Endothelial cell of umbilical vein (primary cell): ENCODE results near the gene WDTC1. TPM values are rescaled to one million over a fixed set of nuclear protein-coding genes. Genes with fewer than 3 reads are reported as not detected.

Experiments
- BruUV-seq: library from RNA; stranded (reverse); fragments of 400-500 nt; replicated peaks from 2 replicates; lab custom pipeline; 2021; lab: Mats Ljungman, UMichigan
- CTCF ChIA-PET: fragments of 300-600, 350-600 bp; sonication (Branson Sonifier 250); formaldehyde crosslinking; loops from one replicate; lab custom pipeline; 2021; ENCODE audit warnings: antibody characterized with exemption, inconsistent platforms; lab: Charles Lee
- POLR2A ChIA-PET: fragments of 300-600, 350-600 bp; sonication (Branson Sonifier 250); formaldehyde crosslinking; loops from one replicate; lab custom pipeline; 2021; ENCODE audit warnings: antibody characterized with exemption, inconsistent platforms; lab: Charles Lee
- DNase-seq: peaks from one replicate; pipeline ENCODE4 v3.0.0-alpha.2; 2011; ENCODE audit warnings: low read depth, low spot score
- FAIRE-seq: peaks from 2 replicates; lab custom pipeline; 2011; peaks lifted over from hg19 to GRCh38; lab: Jason Lieb, UNC
- H2AFZ ChIP-seq: 2 replicates; pipeline ENCODE4 v1.6.0; 2012; ENCODE audit warnings: low read depth, low read length, control low read depth, inconsistent platforms
- H3K27ac ChIP-seq: 2 replicates; pipeline ENCODE4 v1.5.1; 2011; ENCODE audit warnings: low read depth, mild to moderate bottlenecking, control low read depth, low read length, moderate library complexity; ENCODE audit not compliant: insufficient read depth
- H3K27me3 ChIP-seq, 2 experiments: 2 replicates each; pipeline versions ENCODE4 v1.6.0 to v1.6.1; 2011; ENCODE audit warnings: low read length in 2 of 2, mixed read lengths in 1 of 2; ENCODE audit not compliant: control insufficient read depth in 2 of 2, insufficient read depth in 2 of 2
- H3K36me3 ChIP-seq, 2 experiments: 2 replicates in 1 of 2; 3 replicates in 1 of 2; pipeline ENCODE4 v1.5.1; 2011; ENCODE audit warnings: low read length in 2 of 2, mild to moderate bottlenecking in 1 of 2, moderate library complexity in 1 of 2; ENCODE audit not compliant: control insufficient read depth in 2 of 2, insufficient read depth in 2 of 2; ENCODE audit errors: extremely low read depth in 1 of 2
- H3K4me1 ChIP-seq: 3 replicates; pipeline ENCODE4 v1.5.1; 2011; ENCODE audit warnings: mild to moderate bottlenecking, low read length; ENCODE audit not compliant: control insufficient read depth, insufficient read depth; ENCODE audit errors: extremely low read depth
- H3K4me2 ChIP-seq: 2 replicates; pipeline ENCODE4 v1.6.1; 2011; ENCODE audit warnings: low read length, control low read depth, mixed read lengths; ENCODE audit not compliant: insufficient read depth
- H3K4me3 ChIP-seq, 3 experiments: fragments of 200-600 bp in 1 of 3; sonication (generic), shearing (Covaris generic) in 1 of 3; replicated peaks in 1 of 3; 2 replicates each; pipeline ENCODE4 v1.5.1; 2011 to 2016; ENCODE audit warnings: control low read depth in 3 of 3, low read length in 3 of 3, mild to moderate bottlenecking in 2 of 3, inconsistent platforms in 1 of 3, low read depth in 1 of 3, moderate library complexity in 1 of 3; ENCODE audit not compliant: insufficient read depth in 1 of 3
- H3K79me2 ChIP-seq: 2 replicates; pipeline ENCODE4 v1.6.0; 2012; ENCODE audit warnings: low read length, inconsistent platforms; ENCODE audit not compliant: control insufficient read depth, insufficient read depth
- H3K9ac ChIP-seq: replicated peaks from 2 replicates; pipeline ENCODE3; 2011; ENCODE audit warnings: low read length, control low read depth; ENCODE audit not compliant: insufficient read depth; ENCODE audit errors: extremely low read depth
- H3K9me1 ChIP-seq: replicated peaks from 3 replicates; pipeline ENCODE4 v1.6.0; 2011; ENCODE audit warnings: mild to moderate bottlenecking, low read length; ENCODE audit not compliant: control insufficient read depth, insufficient read depth; ENCODE audit errors: extremely low read depth
- H3K9me3 ChIP-seq: replicated peaks from 2 replicates; pipeline ENCODE4 v1.5.1; 2012; ENCODE audit warnings: low read length, inconsistent platforms; ENCODE audit not compliant: control insufficient read depth, insufficient read depth
- H4K20me1 ChIP-seq: replicated peaks from 2 replicates; pipeline ENCODE3; 2011; ENCODE audit warnings: mild to moderate bottlenecking, low read length; ENCODE audit not compliant: control insufficient read depth, insufficient read depth; ENCODE audit errors: extremely low read depth
- EZH2 ChIP-seq: IDR thresholded peaks from 2 replicates; pipeline ENCODE4 v1.6.1; 2012; ENCODE audit warnings: borderline replicate concordance, low read depth, mild to moderate bottlenecking, moderate library complexity, low read length, inconsistent platforms; ENCODE audit not compliant: severe bottlenecking
- FOS ChIP-seq: IDR thresholded peaks from 2 replicates; pipeline ENCODE4 v1.6.1; 2011; ENCODE audit warnings: mild to moderate bottlenecking, low read length, moderate library complexity, borderline replicate concordance; ENCODE audit not compliant: insufficient read depth
- GATA2 ChIP-seq: IDR thresholded peaks from 2 replicates; pipeline ENCODE4 v1.7.0; 2011; ENCODE audit warnings: low read depth, mild to moderate bottlenecking, moderate library complexity, mixed read lengths, low read length; ENCODE audit not compliant: insufficient read length, insufficient read depth
- JUN ChIP-seq: IDR thresholded peaks from 2 replicates; pipeline ENCODE4 v1.6.1; 2011; ENCODE audit warnings: borderline replicate concordance, low read depth; ENCODE audit not compliant: insufficient read length, insufficient read depth
- MYC ChIP-seq: IDR thresholded peaks from one replicate; pipeline ENCODE4 v1.6.1; 2011; ENCODE audit warnings: mild to moderate bottlenecking, low read depth, low read length
- POLR2A ChIP-seq: IDR thresholded peaks from 2 replicates; pipeline ENCODE4 v1.6.1; 2012; ENCODE audit warnings: low read depth, mild to moderate bottlenecking, control low read depth, low read length
- POLR2AphosphoS5 ChIP-seq: IDR thresholded peaks from 2 replicates; pipeline ENCODE4 v1.6.1; 2012; ENCODE audit warnings: low read depth, mild to moderate bottlenecking, control low read depth, low read length, moderate library complexity; ENCODE audit not compliant: insufficient read depth
- dilution Hi-C: fragments of 300-500 bp; cut with MboI; formaldehyde crosslinking; loops from one replicate; pipeline ENCODE4 v1.15.0; 2019; ENCODE audit warnings: low sequenced_read_pairs; ENCODE audit not compliant: extremely low pct_ligation_motif_present
- intact Hi-C: fragments of 100-400 bp; cut with micrococcal nuclease; formaldehyde crosslinking; loops from one replicate; pipeline ENCODE4 v1.10.0; 2022
- polyA plus RNA-seq, 4 experiments: library from polyadenylated mRNA; depleted of rRNA in 3 of 4; stranded (reverse) in 3 of 4; unstranded in 1 of 4; fragments of >200 nt; gene quantifications; 2 replicates each; pipeline versions ENCODE4 v1.2.1 to v1.2.3, GENCODE V29; 2011 to 2012; ENCODE audit warnings: missing spikeins in 1 of 4
- total RNA-seq: library from RNA; stranded (reverse); gene quantifications from 2 replicates; pipeline ENCODE4 v1.2.3, GENCODE V29; 2021
- TF ChIP-seq, protein P1 (sequence below), 2 donors: IDR thresholded peaks; 1 replicate in 1 of 2; 2 replicates in 1 of 2; pipeline ENCODE4 v1.5.1; 2011; ENCODE audit warnings: low read length in 2 of 2, mild to moderate bottlenecking in 2 of 2, moderate library complexity in 2 of 2, control low read depth in 1 of 2, inconsistent platforms in 1 of 2, low read depth in 1 of 2; ENCODE audit not compliant: insufficient read depth in 1 of 2; ENCODE audit errors: extremely low read depth in 1 of 2

The WDTC1 gene
- total and polyA plus RNA-seq, 2 donors (not counting 3 experiments of a cell fraction or from before 2014, with no cell fraction given): 15.4 to 27.6 TPM

DNA sequence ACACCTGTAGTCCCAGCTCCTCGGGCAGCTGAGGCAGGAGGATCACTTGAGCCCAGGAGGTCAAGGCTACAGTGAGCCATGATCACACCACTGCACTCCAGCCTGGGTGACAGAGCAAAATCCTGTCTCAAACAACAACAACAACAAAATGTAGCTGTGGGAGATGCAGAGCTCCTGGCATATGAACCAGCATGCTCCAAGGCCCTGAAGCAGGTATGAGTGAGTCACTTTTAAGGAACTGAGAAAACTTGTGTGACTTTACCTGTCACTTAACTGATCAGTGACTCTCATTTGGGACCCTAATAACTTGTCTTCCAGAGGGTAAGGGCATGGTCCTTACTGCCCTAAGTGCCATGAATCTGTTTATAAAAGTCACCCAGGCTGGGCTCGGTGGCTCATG, 68.2 kb downstream of the WDTC1 start:
- dilution Hi-C loops (no loop called here), intact Hi-C loops (loop anchor here (5.0 kb wide), 1 partner anchor 360 kb away; no protein-coding TSS in a partner anchor)
- BruUV-seq: no TSS peak
- no peak for DNase-seq
- no peak for TF ChIP-seq MYC
- TF ChIP-seq, protein P1, sequence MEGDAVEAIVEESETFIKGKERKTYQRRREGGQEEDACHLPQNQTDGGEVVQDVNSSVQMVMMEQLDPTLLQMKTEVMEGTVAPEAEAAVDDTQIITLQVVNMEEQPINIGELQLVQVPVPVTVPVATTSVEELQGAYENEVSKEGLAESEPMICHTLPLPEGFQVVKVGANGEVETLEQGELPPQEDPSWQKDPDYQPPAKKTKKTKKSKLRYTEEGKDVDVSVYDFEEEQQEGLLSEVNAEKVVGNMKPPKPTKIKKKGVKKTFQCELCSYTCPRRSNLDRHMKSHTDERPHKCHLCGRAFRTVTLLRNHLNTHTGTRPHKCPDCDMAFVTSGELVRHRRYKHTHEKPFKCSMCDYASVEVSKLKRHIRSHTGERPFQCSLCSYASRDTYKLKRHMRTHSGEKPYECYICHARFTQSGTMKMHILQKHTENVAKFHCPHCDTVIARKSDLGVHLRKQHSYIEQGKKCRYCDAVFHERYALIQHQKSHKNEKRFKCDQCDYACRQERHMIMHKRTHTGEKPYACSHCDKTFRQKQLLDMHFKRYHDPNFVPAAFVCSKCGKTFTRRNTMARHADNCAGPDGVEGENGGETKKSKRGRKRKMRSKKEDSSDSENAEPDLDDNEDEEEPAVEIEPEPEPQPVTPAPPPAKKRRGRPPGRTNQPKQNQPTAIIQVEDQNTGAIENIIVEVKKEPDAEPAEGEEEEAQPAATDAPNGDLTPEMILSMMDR (IDR thresholded peaks at IDR 0.05; ENCODE audit: extremely low read depth in 1 of 2, insufficient read depth in 1 of 2, low read depth in 1 of 2, low read length in 2 of 2): no peak
- TF ChIP-seq JUN: no peak
- no peak for TF ChIP-seq EZH2
- no peak for TF ChIP-seq GATA2
- no peak for TF ChIP-seq POLR2AphosphoS5
- TF ChIP-seq POLR2A: no peak
- no peak for TF ChIP-seq FOS
- H3K27me3 ChIP-seq: no peaks in the 10 kb centered on the region
- no peaks in the 10 kb centered on the region for H3K9me1 ChIP-seq
- no peak overlapping the region for H3K4me2 ChIP-seq
- no peak overlapping the region for H2AFZ ChIP-seq
- no peak overlapping the region for H3K27ac ChIP-seq
- H3K79me2 ChIP-seq: no peaks in the 10 kb centered on the region
- no peaks in the 10 kb centered on the region for H3K4me1 ChIP-seq
- CTCF ChIA-PET: interaction anchor here (0.8 to 10.9 kb wide), 9 partner anchors 10 to 304 kb away, joined by 3 to 275 read pairs (median 4); partner anchors contain the start of gene GPR3
- H4K20me1 ChIP-seq: no peaks in the 10 kb centered on the region
- FAIRE-seq: no peak
- no peak overlapping the region for H3K4me3 ChIP-seq
- POLR2A ChIA-PET: no interaction called here
- H3K36me3 ChIP-seq: peaks cover 0 to 18% of the 10 kb centered on the region in 2 experiments
- no peaks in the 10 kb centered on the region for H3K9me3 ChIP-seq
- H3K9ac ChIP-seq: no peak overlapping the region
